Caco-2 (cell line): ENCODE data around the gene PPME1. TPM values are rescaled to one million over a fixed set of nuclear protein-coding genes. Genes with fewer than 3 reads are reported as not detected.

Experiments
- BruUV-seq: library from RNA; stranded (reverse); fragments of 400-500 nt; replicated peaks from 2 replicates; lab custom pipeline; 2021; lab: Mats Ljungman, UMichigan
- CTCF ChIA-PET: fragments of 300-600 bp; sonication (Branson Sonifier 250); formaldehyde crosslinking; loops from one replicate; lab custom pipeline; 2022; ENCODE audit warnings: antibody characterized with exemption; lab: Charles Lee
- POLR2A ChIA-PET: fragments of 300-600 bp; sonication (Branson Sonifier 250); formaldehyde crosslinking; loops from one replicate; lab custom pipeline; 2022; ENCODE audit warnings: antibody characterized with exemption; lab: Charles Lee
- DNase-seq, 2 experiments: peaks; one replicate each; pipeline versions ENCODE4 v3.0.0 to v3.0.0-alpha.2; 2020 to 2022
- H3K27me3 ChIP-seq: replicated peaks from 2 replicates; pipeline ENCODE4 v1.6.0; 2011; ENCODE audit warnings: low read length; ENCODE audit not compliant: control insufficient read depth, insufficient read depth
- H3K36me3 ChIP-seq: 2 replicates; pipeline ENCODE4 v1.5.1; 2011; ENCODE audit warnings: low read length; ENCODE audit not compliant: control insufficient read depth, insufficient read depth
- H3K4me1 ChIP-seq: fragments of 250-450 bp; sonication (Bioruptor Pico); 2 replicates; pipeline ENCODE4 v1.5.1; 2020; ENCODE audit warnings: mild to moderate bottlenecking
- H3K4me3 ChIP-seq: 2 replicates; pipeline ENCODE4 v1.5.1; 2011; ENCODE audit warnings: low read depth, mild to moderate bottlenecking, control low read depth, low read length
- H3K9me3 ChIP-seq: fragments of 250-450 bp; sonication (Bioruptor Pico); 2 replicates; pipeline ENCODE4 v1.5.1; 2020; ENCODE audit warnings: mild to moderate bottlenecking, moderate library complexity
- H3K27ac Mint-ChIP-seq: one replicate; pipeline ENCODE4 v1.8.0; 2022; ENCODE audit warnings: mixed read lengths; ENCODE audit not compliant: unreplicated experiment
- H3K27me3 Mint-ChIP-seq: one replicate; pipeline ENCODE4 v1.8.0; 2022; ENCODE audit warnings: mixed read lengths; ENCODE audit not compliant: insufficient read depth, unreplicated experiment
- H3K36me3 Mint-ChIP-seq: one replicate; pipeline ENCODE4 v1.8.0; 2022; ENCODE audit warnings: mild to moderate bottlenecking, mixed read lengths; ENCODE audit not compliant: insufficient read depth, unreplicated experiment
- H3K4me1 Mint-ChIP-seq: one replicate; pipeline ENCODE4 v1.8.0; 2022; ENCODE audit warnings: low read depth, mixed read lengths; ENCODE audit not compliant: unreplicated experiment
- H3K4me3 Mint-ChIP-seq: one replicate; pipeline ENCODE4 v1.8.0; 2022; ENCODE audit warnings: mild to moderate bottlenecking, moderate library complexity, mixed read lengths; ENCODE audit not compliant: unreplicated experiment
- H3K9me3 Mint-ChIP-seq: one replicate; pipeline ENCODE4 v1.8.0; 2022; ENCODE audit warnings: mixed read lengths; ENCODE audit not compliant: unreplicated experiment
- intact Hi-C: fragments of 100-400 bp; cut with micrococcal nuclease; formaldehyde crosslinking; loops from one replicate; pipeline ENCODE4 v1.10.0; 2022; ENCODE audit not compliant: unreplicated experiment
- total RNA-seq: library from RNA; stranded (reverse); gene quantifications from 2 replicates; pipeline ENCODE4 v1.2.3, GENCODE V29; 2022
- TF ChIP-seq, protein P1 (sequence below), 2 experiments: fragments of 200-600 bp in 1 of 2; IDR thresholded peaks; 1 replicate in 1 of 2; 2 replicates in 1 of 2; pipeline versions ENCODE4 v1.5.1 to v1.8.0; 2011 to 2022; ENCODE audit warnings: antibody characterized with exemption in 1 of 2, control low read depth in 1 of 2, inconsistent platforms in 1 of 2, low read depth in 1 of 2, low read length in 1 of 2, mild to moderate bottlenecking in 1 of 2, moderate library complexity in 1 of 2; ENCODE audit not compliant: insufficient read depth in 1 of 2, severe bottlenecking in 1 of 2, unreplicated experiment in 1 of 2

Gene PPME1
- total RNA-seq, 1 experiment from 2014 or later, result 109 TPM

DNA sequence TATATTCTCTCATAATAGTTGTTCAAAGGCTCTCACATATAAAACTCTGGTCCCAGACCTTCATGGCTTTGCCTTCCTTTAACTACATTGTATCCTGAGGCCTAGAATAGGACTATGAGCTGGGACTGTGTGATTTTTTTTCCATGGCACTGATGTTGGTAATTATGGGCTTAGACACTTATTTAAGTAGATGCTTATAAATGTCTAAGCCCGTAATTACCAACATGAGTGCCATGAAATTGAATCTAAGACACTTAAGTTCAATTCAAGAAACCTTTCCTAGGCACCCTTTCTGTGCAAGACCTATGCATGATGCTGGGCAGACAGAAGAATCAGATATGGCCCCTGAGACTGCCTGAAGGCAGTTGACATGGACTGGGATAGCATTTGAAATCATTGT lies 77.4 kb downstream of the PPME1 start:
- H3K27ac Mint-ChIP-seq, result no peak overlapping the region
- peaks cover 17% of the 10 kb centered on the region for H3K36me3 ChIP-seq

DNA sequence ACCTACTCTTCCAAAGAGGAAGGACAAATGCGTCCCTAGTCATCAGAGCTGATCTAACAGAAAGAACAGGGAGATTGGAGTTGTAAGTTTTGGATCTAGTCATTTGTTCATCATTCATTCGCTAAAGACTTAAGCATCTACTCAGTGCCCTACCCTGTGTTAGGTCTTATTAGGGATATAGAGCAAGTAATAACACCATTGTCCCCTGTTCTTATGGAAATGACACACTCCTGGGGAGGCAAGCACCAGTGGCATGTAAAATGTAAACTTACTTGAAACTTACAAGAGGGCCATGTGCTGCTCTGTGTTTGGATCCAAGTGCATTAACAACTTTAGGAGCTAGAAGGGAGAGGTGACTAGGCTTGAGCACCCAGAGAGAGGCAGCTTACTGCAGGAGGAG lies 78.4 kb downstream of the PPME1 start:
- TF ChIP-seq, protein P1, sequence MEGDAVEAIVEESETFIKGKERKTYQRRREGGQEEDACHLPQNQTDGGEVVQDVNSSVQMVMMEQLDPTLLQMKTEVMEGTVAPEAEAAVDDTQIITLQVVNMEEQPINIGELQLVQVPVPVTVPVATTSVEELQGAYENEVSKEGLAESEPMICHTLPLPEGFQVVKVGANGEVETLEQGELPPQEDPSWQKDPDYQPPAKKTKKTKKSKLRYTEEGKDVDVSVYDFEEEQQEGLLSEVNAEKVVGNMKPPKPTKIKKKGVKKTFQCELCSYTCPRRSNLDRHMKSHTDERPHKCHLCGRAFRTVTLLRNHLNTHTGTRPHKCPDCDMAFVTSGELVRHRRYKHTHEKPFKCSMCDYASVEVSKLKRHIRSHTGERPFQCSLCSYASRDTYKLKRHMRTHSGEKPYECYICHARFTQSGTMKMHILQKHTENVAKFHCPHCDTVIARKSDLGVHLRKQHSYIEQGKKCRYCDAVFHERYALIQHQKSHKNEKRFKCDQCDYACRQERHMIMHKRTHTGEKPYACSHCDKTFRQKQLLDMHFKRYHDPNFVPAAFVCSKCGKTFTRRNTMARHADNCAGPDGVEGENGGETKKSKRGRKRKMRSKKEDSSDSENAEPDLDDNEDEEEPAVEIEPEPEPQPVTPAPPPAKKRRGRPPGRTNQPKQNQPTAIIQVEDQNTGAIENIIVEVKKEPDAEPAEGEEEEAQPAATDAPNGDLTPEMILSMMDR (IDR thresholded peaks at IDR 0.05; ENCODE audit: insufficient read depth in 1 of 2, low read depth in 1 of 2, low read length in 1 of 2, severe bottlenecking in 1 of 2, unreplicated experiment in 1 of 2), result no peak
- H3K27ac Mint-ChIP-seq, result no peak overlapping the region
- H3K4me1 ChIP-seq, result no peaks in the 10 kb centered on the region
- BruUV-seq, result no TSS peak
- DNase-seq, result no peak
- H3K36me3 ChIP-seq, result peaks cover 19% of the 10 kb centered on the region
- H3K27me3 ChIP-seq, result no peaks in the 10 kb centered on the region
- intact Hi-C loops, result no loop called here
- no peaks in the 10 kb centered on the region for H3K4me1 Mint-ChIP-seq
- no peaks in the 10 kb centered on the region for H3K9me3 ChIP-seq
- peaks cover 78% of the 10 kb centered on the region for H3K36me3 Mint-ChIP-seq
- CTCF ChIA-PET, result no interaction called here
- no peaks in the 10 kb centered on the region for H3K9me3 Mint-ChIP-seq
- no peak overlapping the region for H3K4me3 Mint-ChIP-seq
- POLR2A ChIA-PET, result no interaction called here
- H3K27me3 Mint-ChIP-seq, result no peaks in the 10 kb centered on the region
- H3K4me3 ChIP-seq, result no peak overlapping the region

More for the DNA sequence above, 77.4 kb downstream of the PPME1 start:
- no peaks in the 10 kb centered on the region for H3K9me3 Mint-ChIP-seq
- TF ChIP-seq, protein P1 (IDR thresholded peaks at IDR 0.05; ENCODE audit: insufficient read depth in 1 of 2, low read depth in 1 of 2, low read length in 1 of 2, severe bottlenecking in 1 of 2, unreplicated experiment in 1 of 2), result no peak
- no peaks in the 10 kb centered on the region for H3K9me3 ChIP-seq
- no peaks in the 10 kb centered on the region for H3K4me1 Mint-ChIP-seq
- no peaks in the 10 kb centered on the region for H3K27me3 Mint-ChIP-seq
- no peak for DNase-seq
- no TSS peak for BruUV-seq
- H3K36me3 Mint-ChIP-seq, result peaks cover 74% of the 10 kb centered on the region
- no peaks in the 10 kb centered on the region for H3K4me1 ChIP-seq
- intact Hi-C loops, result no loop called here
- no peak overlapping the region for H3K4me3 Mint-ChIP-seq
- CTCF ChIA-PET, result no interaction called here
- no peak overlapping the region for H3K4me3 ChIP-seq
- POLR2A ChIA-PET, result no interaction called here
- no peaks in the 10 kb centered on the region for H3K27me3 ChIP-seq

DNA sequence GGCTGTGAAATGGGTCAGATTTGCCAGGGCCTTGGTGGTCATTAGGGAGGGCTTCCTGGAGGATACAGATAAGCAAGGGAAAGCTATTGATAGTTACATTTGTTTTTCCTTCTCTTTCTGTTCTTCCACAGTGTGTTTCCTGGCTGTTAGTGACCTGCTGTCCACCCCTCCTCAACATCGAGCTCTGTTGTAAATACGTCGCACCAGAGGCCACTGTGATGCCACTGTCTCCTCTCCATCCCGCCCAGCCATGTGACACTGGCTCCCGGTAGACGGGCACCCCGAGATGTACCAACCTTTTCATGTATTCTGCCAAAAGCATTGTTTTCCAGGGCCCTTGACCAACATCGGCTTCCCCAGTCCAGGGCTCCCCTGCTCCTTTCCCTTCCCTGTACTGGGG lies 82.3 kb downstream of the PPME1 start:
- intact Hi-C loops, result no loop called here

More for the DNA sequence above, 82.3 kb downstream of the PPME1 start:
- BruUV-seq, result no TSS peak
- Mint-ChIP-seq H3K27ac (no peak overlapping the region), H3K27me3 (no peaks in the 10 kb centered on the region), H3K4me3 (no peak overlapping the region), H3K4me1 (no peaks in the 10 kb centered on the region), H3K36me3 (peaks cover 60% of the 10 kb centered on the region), H3K9me3 (no peaks in the 10 kb centered on the region)
- Histone ChIP-seq H3K36me3 (peaks cover 15% of the 10 kb centered on the region), H3K27me3 (no peaks in the 10 kb centered on the region), H3K4me1 (no peaks in the 10 kb centered on the region), H3K4me3 (no peak overlapping the region), H3K9me3 (no peaks in the 10 kb centered on the region)
- DNase-seq, result no peak
- ChIA-PET CTCF (no interaction called here), POLR2A (no interaction called here)
- TF ChIP-seq, protein P1 (IDR thresholded peaks at IDR 0.05; ENCODE audit: insufficient read depth in 1 of 2, low read depth in 1 of 2, low read length in 1 of 2, severe bottlenecking in 1 of 2, unreplicated experiment in 1 of 2), result no peak
